Measurements from ENCODE around the gene TCF12.

Gene TCF12

GRCh38 chr15:57339321-57339720 lies 420.9 kb downstream of the TCF12 start:
- Histone ChIP-seq H3K9me3 (ENCODE audit: control insufficient read depth in 1 of 2, low read length in 2 of 2) (no peaks in the 10 kb centered on the region), H3K4me3 (ENCODE audit: low read depth in 1 of 2, low read length in 2 of 2) (no peak overlapping the region), H3K27me3 (ENCODE audit: low read depth, low read length) (no peaks in the 10 kb centered on the region), H3K27ac (ENCODE audit: low read length) (no peak overlapping the region), H3K36me3 (ENCODE audit: control insufficient read depth in 1 of 2, insufficient read depth in 2 of 2, low read length in 2 of 2) (no peaks in the 10 kb centered on the region), H3K4me1 (ENCODE audit: control insufficient read depth in 1 of 2, insufficient read depth in 2 of 2, low read length in 2 of 2) (peaks cover 0 to 3% of the 10 kb centered on the region in 2 donors)

All from muscle layer of duodenum (tissue), 2 donors.